ENCODE measurements around the gene ALPI. TPM values are rescaled to one million over a fixed set of nuclear protein-coding genes. Genes with fewer than 3 reads are reported as not detected.

The ALPI gene
- total RNA-seq, 1 donor from 2014 or later = not detected

- DNase-seq (ENCODE audit: low read depth) = no peak
- TF ChIP-seq CTCF (conservative IDR thresholded peaks at IDR 0.05; ENCODE audit: low read depth, low read length) = no peak
- H3K4me3 ChIP-seq (ENCODE audit: low read depth, low read length) = peak within 1 kb of the TSS; percentile 14
These were observed 31.6 kb downstream of the ALPI start, which contains the start of gene ECEL1 for GRCh38 chr2:232487385-232488096. Gene ECEL1, minus strand, starts transcription at chr2:232487834. Its CDS starts 1,181 bp downstream, at chr2:232486653.

GRCh38 chr2:232488097-232488711, 32.3 kb downstream of the ALPI start:
- TF ChIP-seq CTCF (conservative IDR thresholded peaks at IDR 0.05; ENCODE audit: low read depth, low read length) = no peak
- peak overlapping the region; percentile 6 for H3K4me3 ChIP-seq (ENCODE audit: low read depth, low read length)
- no peak for DNase-seq (ENCODE audit: low read depth)

GRCh38 chr2:232488721-232489300, 32.9 kb downstream of the ALPI start:
- H3K4me3 ChIP-seq (ENCODE audit: low read depth, low read length) = no peak overlapping the region
- DNase-seq (ENCODE audit: low read depth) = no peak
- no peak for TF ChIP-seq CTCF (conservative IDR thresholded peaks at IDR 0.05; ENCODE audit: low read depth, low read length)

- TF ChIP-seq CTCF (conservative IDR thresholded peaks at IDR 0.05; ENCODE audit: low read depth, low read length) = no peak
- no peak for DNase-seq (ENCODE audit: low read depth)
- H3K4me3 ChIP-seq (ENCODE audit: low read depth, low read length) = no peak overlapping the region
These were observed 33.7 kb downstream of the ALPI start for GRCh38 chr2:232489516-232490220.

GRCh38 chr2:232490221-232491138, 34.5 kb downstream of the ALPI start:
- DNase-seq (ENCODE audit: low read depth) = no peak
- no peak overlapping the region for H3K4me3 ChIP-seq (ENCODE audit: low read depth, low read length)
- no peak for TF ChIP-seq CTCF (conservative IDR thresholded peaks at IDR 0.05; ENCODE audit: low read depth, low read length)

GRCh38 chr2:232491139-232491780, 35.3 kb downstream of the ALPI start:
- no peak overlapping the region for H3K4me3 ChIP-seq (ENCODE audit: low read depth, low read length)
- no peak for DNase-seq (ENCODE audit: low read depth)
- no peak for TF ChIP-seq CTCF (conservative IDR thresholded peaks at IDR 0.05; ENCODE audit: low read depth, low read length)
